Tibial artery (tissue), 4 donors: Measurements from ENCODE around the gene GPBAR1.
"Not testable (repeated sequence)": the region's sequence is repeated elsewhere in the genome, so short reads cannot be mapped to it uniquely, and the experiment has no call there.

Experiments
- DNase-seq, 2 donors: peaks; one replicate each; pipeline ENCODE4 v3.0.0-alpha.2; 2019
- H3K27ac ChIP-seq, 2 donors: fragments of 200-600 bp; sonication (generic) in 1 of 2; 1 replicate in 1 of 2; 2 replicates in 1 of 2; pipeline ENCODE4 v1.5.1; 2018 to 2019; ENCODE audit warnings: mild to moderate bottlenecking in 1 of 2
- H3K27me3 ChIP-seq, 2 donors: fragments of 200-600 bp; sonication (generic) in 1 of 2; one replicate each; pipeline versions ENCODE4 v1.5.1 to v1.6.0; 2016 to 2019
- H3K36me3 ChIP-seq, 3 donors: fragments of 200-600 bp; sonication (generic) in 2 of 3; one replicate each; pipeline ENCODE4 v1.5.1; 2016 to 2019; ENCODE audit warnings: mild to moderate bottlenecking in 2 of 3
- H3K4me1 ChIP-seq, 4 donors: fragments of 200-600 bp; sonication (generic) in 2 of 4; 1 replicate in 3 of 4; 2 replicates in 1 of 4; pipeline ENCODE4 v1.5.1; 2016 to 2019
- H3K4me3 ChIP-seq, 2 donors: fragments of 200-600 bp; sonication (generic) in 1 of 2; 1 replicate in 1 of 2; 2 replicates in 1 of 2; pipeline ENCODE4 v1.5.1; 2018 to 2019; ENCODE audit warnings: mild to moderate bottlenecking in 2 of 2
- H3K9me3 ChIP-seq, 3 donors: fragments of 200-600 bp; sonication (generic) in 1 of 3; one replicate each; pipeline ENCODE4 v1.5.1; 2016 to 2019
- intact Hi-C: fragments of 100-400 bp; cut with DNase I; formaldehyde crosslinking; loops from one replicate; pipeline ENCODE4 v1.15.0; 2023; ENCODE audit warnings: low total_unique reads
- TF ChIP-seq, protein P1 (sequence below), 2 experiments: fragments of 200-600 bp in 1 of 2; fragments of 450-650 bp in 1 of 2; IDR thresholded peaks; one replicate each; pipeline ENCODE4 v1.5.1; 2017 to 2019; ENCODE audit warnings: antibody characterized with exemption in 2 of 2, mild to moderate bottlenecking in 1 of 2, moderate library complexity in 1 of 2

The GPBAR1 gene

DNA sequence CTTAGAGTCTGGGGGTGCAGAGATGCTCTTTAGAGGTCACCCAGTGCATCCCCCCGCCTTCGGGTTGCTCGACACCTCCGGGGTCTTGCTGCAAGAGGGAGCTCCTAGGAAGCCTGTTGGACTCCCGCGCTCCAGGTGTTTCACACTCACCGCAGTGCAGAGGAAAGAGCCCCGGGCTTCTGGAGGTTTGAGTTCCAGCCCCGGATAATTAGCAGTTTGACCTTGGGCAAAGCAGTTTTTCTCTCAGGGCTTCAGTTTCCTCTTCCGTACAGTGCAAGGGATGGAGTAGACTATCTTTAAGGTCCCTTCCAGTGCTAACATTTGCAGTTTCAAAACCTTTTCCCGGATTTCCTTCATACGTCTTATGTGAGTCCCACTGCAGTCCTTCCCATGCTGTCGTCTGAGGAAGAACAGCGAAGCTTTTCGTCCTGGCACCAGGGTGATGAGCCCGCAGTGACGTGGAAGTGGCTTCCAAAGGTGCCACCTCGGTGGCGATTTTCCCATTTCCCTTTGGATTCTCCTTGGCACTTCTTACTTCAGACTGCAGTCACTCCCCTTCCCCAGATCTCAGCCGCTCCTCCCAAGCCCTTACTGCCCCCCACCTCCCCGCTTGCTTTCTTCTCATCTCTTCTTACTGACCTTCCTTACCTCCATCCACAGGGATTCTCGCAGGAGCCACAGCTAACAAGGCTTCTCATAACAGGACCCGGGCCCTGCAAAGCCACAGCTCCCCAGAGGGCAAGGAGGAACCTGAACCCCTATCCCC, 10.1 kb downstream of the GPBAR1 start:
- intact Hi-C loops = no loop called here
- TF ChIP-seq, protein P1, sequence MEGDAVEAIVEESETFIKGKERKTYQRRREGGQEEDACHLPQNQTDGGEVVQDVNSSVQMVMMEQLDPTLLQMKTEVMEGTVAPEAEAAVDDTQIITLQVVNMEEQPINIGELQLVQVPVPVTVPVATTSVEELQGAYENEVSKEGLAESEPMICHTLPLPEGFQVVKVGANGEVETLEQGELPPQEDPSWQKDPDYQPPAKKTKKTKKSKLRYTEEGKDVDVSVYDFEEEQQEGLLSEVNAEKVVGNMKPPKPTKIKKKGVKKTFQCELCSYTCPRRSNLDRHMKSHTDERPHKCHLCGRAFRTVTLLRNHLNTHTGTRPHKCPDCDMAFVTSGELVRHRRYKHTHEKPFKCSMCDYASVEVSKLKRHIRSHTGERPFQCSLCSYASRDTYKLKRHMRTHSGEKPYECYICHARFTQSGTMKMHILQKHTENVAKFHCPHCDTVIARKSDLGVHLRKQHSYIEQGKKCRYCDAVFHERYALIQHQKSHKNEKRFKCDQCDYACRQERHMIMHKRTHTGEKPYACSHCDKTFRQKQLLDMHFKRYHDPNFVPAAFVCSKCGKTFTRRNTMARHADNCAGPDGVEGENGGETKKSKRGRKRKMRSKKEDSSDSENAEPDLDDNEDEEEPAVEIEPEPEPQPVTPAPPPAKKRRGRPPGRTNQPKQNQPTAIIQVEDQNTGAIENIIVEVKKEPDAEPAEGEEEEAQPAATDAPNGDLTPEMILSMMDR (IDR thresholded peaks at IDR 0.05) = no peak
- H3K9me3 ChIP-seq = no peaks in the 10 kb centered on the region
- H3K27ac ChIP-seq = peak overlapping the region; percentile 78 to 99
- no peaks in the 10 kb centered on the region for H3K27me3 ChIP-seq
- DNase-seq = peak; percentile 25 to 64
- peaks cover 39 to 47% (median 44%) of the 10 kb centered on the region in 3 donors for H3K36me3 ChIP-seq
- H3K4me3 ChIP-seq = peak overlapping the region; percentile 77 to 79
- peaks cover 0 to 48% (median 38%) of the 10 kb centered on the region in 4 donors for H3K4me1 ChIP-seq

DNA sequence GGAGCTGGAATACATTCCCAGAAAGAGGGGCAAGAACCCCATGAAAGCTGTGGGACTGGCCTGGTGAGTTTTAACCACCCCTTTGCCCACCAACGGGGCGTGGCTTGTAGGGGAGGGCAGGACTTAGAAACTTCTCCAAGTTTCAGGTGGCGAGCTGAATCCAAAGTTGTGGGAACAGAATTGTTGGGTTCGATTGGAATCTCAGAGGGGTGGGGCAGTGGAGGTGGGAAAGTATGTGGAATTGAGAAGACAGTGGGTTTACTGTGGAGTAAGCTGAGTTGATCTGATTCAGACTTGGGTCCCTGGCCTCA, 10.6 kb downstream of the GPBAR1 start:
- H3K27ac ChIP-seq = peak overlapping the region; percentile 78 to 99
- intact Hi-C loops = no loop called here
- peaks cover 39 to 47% (median 44%) of the 10 kb centered on the region in 3 donors for H3K36me3 ChIP-seq
- peak; percentile 20 to 73 for DNase-seq
- no peaks in the 10 kb centered on the region for H3K9me3 ChIP-seq
- H3K27me3 ChIP-seq = no peaks in the 10 kb centered on the region
- TF ChIP-seq, protein P1 (IDR thresholded peaks at IDR 0.05) = no peak
- peak overlapping the region; percentile 77 to 79 for H3K4me3 ChIP-seq
- H3K4me1 ChIP-seq = peaks cover 0 to 48% (median 38%) of the 10 kb centered on the region in 4 donors

DNA sequence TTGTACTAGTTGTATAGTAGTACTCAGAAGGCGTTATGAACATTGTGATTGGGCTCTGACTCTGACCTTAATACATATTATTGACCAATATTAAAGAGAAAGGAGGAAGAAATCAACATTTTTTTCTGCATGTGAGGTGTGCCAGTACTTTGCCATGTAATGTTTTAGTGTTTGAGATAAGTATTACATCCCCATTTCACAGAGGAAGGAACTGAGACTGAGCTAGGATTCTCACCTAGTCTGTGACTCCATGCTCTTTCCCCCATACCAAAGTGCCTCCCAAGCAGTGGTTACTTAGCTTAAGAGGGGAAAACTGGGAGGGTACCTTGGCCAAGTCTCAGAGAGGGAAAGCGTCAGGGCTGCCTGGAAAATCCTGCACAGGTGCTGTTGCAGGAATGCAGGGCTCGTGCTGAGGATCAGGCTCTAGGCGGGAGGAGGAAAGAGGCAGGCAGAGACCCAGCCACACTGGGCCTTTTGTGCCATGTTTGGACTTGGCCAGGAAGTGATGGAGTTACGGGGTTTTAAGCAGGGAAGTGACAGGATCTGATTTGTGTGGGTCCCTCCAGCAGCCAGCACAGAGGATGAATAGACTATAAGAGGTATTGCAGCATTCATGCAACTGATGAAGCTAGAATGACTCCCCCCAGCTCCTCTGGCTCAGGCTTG, 11.2 kb downstream of the GPBAR1 start:
- Histone ChIP-seq H3K4me3 (peak overlapping the region; percentile 77 to 79), H3K9me3 (no peaks in the 10 kb centered on the region), H3K27ac (peak overlapping the region; percentile 78 to 99), H3K36me3 (peaks cover 39 to 47% (median 44%) of the 10 kb centered on the region in 3 donors), H3K27me3 (no peaks in the 10 kb centered on the region), H3K4me1 (peaks cover 0 to 48% (median 38%) of the 10 kb centered on the region in 4 donors)
- DNase-seq = no peak
- intact Hi-C loops = loop anchor here (1.0 to 2.0 kb wide), 2 partner anchors 85 to 124 kb away; partner anchors contain the start of gene CATIP
- TF ChIP-seq, protein P1 (IDR thresholded peaks at IDR 0.05) = no peak

- peak overlapping the region; percentile 78 to 99 for H3K27ac ChIP-seq
- peak overlapping the region; percentile 6 to 79 for H3K4me3 ChIP-seq
- intact Hi-C loops = loop anchor here (1.0 to 2.0 kb wide), 2 partner anchors 84 to 124 kb away; partner anchors contain the start of gene CATIP
Measured at GRCh38 chr2:218272531-218273212, 11.9 kb downstream of the GPBAR1 start.

DNA sequence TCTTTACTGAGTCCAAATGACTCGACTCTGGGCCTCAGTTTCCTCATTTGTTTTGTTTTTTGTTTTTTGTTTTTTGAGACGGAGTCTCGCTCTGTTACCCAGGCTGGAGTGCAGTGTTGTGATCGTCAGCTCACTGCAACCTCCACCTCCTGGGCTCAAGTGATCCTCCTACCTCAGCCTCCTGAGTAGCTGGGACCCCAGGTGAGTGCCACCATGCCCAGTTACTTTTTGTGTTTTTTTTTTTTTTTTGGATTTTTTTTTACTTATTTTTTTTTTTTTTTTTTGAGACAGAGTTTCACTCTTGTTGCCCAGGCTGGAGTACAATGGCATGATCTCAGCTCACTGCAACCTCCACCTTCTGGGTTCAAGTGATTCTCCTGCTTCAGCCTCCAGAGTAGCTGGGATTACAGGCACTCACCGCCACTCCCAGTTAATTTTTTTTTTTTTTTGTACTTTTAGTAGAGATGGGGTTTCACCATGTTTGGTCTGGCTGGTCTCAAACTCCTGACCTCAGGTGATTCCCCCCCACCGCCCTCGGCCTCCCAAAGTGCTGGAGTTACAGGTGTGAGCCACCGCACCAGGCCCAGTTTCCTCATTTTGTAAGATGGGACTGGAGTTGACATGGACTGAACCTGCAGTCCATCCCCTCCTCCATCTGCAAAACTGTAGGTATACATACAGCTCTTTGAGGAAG, 12.5 kb downstream of the GPBAR1 start:
- H3K9me3 ChIP-seq, H3K4me3 ChIP-seq, H3K27me3 ChIP-seq, DNase-seq: not testable (repeated sequence)
- H3K4me1 ChIP-seq = peaks cover 0 to 52% (median 39%) of the 10 kb centered on the region in 4 donors
- peak overlapping the region; percentile 78 to 99 for H3K27ac ChIP-seq
- peaks cover 48 to 50% (median 49%) of the 10 kb centered on the region in 3 donors for H3K36me3 ChIP-seq
- intact Hi-C loops = loop anchor here (2.0 kb wide), 1 partner anchor 83 kb away; the partner anchor contains the start of gene CATIP

More at GRCh38 chr2:218272531-218273212, 11.9 kb downstream of the GPBAR1 start:
- peaks cover 42 to 47% (median 44%) of the 10 kb centered on the region in 3 donors for H3K36me3 ChIP-seq
- no peaks in the 10 kb centered on the region for H3K9me3 ChIP-seq
- H3K4me1 ChIP-seq = peaks cover 0 to 52% (median 39%) of the 10 kb centered on the region in 4 donors
- peak; percentile 97 to 99 for DNase-seq
- TF ChIP-seq, protein P1 (IDR thresholded peaks at IDR 0.05) = peak; percentile 91 to 97
- H3K27me3 ChIP-seq = no peaks in the 10 kb centered on the region
